GM10266 (cell line): ENCODE data around the gene PMP22.

Experiments used
- DNase-seq: peaks from one replicate; pipeline ENCODE4 v3.0.0; 2012; ENCODE audit errors: extremely low spot score
- CTCF ChIP-seq: IDR thresholded peaks from 2 replicates; pipeline ENCODE4 v1.5.1; 2012; ENCODE audit warnings: mild to moderate bottlenecking, low read depth; ENCODE audit not compliant: control insufficient read depth, insufficient read depth; ENCODE audit errors: missing control alignments

The PMP22 gene

GRCh38 chr17:15240644-15241043 is 24.5 kb downstream of the PMP22 start:
- no peak for TF ChIP-seq CTCF
- no peak for DNase-seq

GRCh38 chr17:15239491-15239890 is 25.6 kb downstream of the PMP22 start:
- no peak for DNase-seq
- TF ChIP-seq CTCF: no peak

GRCh38 chr17:15238676-15239422 is 26.3 kb downstream of the PMP22 start:
- TF ChIP-seq CTCF: no peak

GRCh38 chr17:15238057-15238456 is 27.1 kb downstream of the PMP22 start:
- TF ChIP-seq CTCF: no peak
- no peak for DNase-seq

More at GRCh38 chr17:15238676-15239422, 26.3 kb downstream of the PMP22 start:
- no peak for DNase-seq

GRCh38 chr17:15237106-15237425 is 28.1 kb downstream of the PMP22 start:
- no peak for DNase-seq

GRCh38 chr17:15236281-15237105 is 28.6 kb downstream of the PMP22 start:
- no peak for TF ChIP-seq CTCF
- no peak for DNase-seq

More at GRCh38 chr17:15237106-15237425, 28.1 kb downstream of the PMP22 start:
- no peak for TF ChIP-seq CTCF

GRCh38 chr17:15233971-15234370 is 31.2 kb downstream of the PMP22 start:
- no peak for TF ChIP-seq CTCF
- DNase-seq: no peak
